ENCODE results near the gene ANXA6. TPM values are rescaled to one million over a fixed set of nuclear protein-coding genes. Genes with fewer than 3 reads are reported as not detected.

ANXA6 gene
- total and polyA plus RNA-seq, 9 of the 15 experiments (the other 6 are each of a cell fraction or from before 2014, with no cell fraction given) = 0.70 to 13.2 (median 8.3) TPM

DNA sequence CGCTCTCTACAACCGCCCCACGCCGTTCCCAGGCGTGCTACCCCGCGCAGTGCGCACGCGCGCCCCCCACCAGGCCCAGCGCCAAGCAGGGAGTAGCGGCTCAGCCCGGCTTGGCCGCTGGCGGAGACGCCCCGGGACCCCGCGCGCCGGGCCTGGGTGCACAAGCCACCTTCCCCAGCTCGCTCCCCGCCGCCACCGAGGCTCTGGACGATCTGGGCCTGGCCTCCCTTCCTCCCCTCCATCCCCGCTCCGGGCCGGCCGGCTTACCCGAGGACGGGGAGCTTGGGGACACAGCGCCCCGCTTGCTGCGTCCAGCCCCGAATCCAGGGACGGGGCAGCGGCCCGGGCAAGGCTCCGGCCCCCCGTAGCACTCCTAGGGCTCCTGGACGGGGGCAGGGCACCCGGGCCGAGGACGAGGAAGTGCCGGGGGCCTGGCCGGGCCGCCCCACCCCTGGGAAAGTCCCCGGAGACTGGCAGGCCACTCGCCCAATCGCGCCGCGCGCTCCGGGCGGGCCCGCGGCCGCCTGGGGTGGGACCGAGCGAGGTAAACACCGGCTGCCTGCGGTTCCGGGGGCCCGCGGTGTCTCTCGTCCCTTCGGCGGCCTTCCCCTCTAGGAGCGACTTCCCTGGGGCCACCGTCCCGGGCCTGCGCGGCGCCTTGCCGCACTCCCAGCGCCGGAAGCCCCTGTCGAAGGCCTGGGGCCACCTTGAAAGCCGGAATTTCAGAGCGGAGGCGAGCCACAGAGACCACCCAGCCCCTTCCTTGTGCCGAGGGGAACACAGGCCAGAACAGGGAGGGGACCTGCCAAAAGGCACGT lies 76.8 kb downstream of the ANXA6 start, which contains the start of gene TNIP1 (continued):
- TF ChIP-seq ZFX (CRISPR knock-in tag; IDR thresholded peaks at IDR 0.05) (peak; percentile 98), MYBL2 (IDR thresholded peaks at IDR 0.05; ENCODE audit: low read depth) (no peak), MYBL2 (CRISPR knock-in tag; IDR thresholded peaks at IDR 0.05; ENCODE audit: borderline replicate concordance) (no peak), NR2C2 (CRISPR knock-in tag; IDR thresholded peaks at IDR 0.05) (no peak), NR2C2 (tag; IDR thresholded peaks at IDR 0.05) (peak; percentile 40; the same call in 1 of the 2 replicates), KDM1A (IDR thresholded peaks at IDR 0.05) (no peak), ZBTB8A (IDR thresholded peaks at IDR 0.05; ENCODE audit: partially characterized antibody) (no peak), KLF1 (tag; IDR thresholded peaks at IDR 0.05) (peak; percentile 87), ZFP36 (IDR thresholded peaks at IDR 0.05; ENCODE audit: low read depth, low read length, partially characterized antibody) (no peak), HCFC1 (IDR thresholded peaks at IDR 0.05; ENCODE audit: low read depth, low read length) (peak; percentile 32; the same call in 1 of the 2 replicates), TFAM (CRISPR knock-in tag; conservative IDR thresholded peaks at IDR 0.05) (no peak), NEUROD1 (IDR thresholded peaks at IDR 0.05; ENCODE audit: borderline replicate concordance, low read depth, low read length, partially characterized antibody) (peak; percentile 25), NFIX (CRISPR knock-in tag; IDR thresholded peaks at IDR 0.05; ENCODE audit: low read depth) (peak; percentile 43; the same call in 1 of the 2 replicates), NRF1 (conservative IDR thresholded peaks at IDR 0.05 in 1 of 2, IDR thresholded peaks at IDR 0.05 in 1 of 2) (peak; percentile 93 to 94), POLR2G (IDR thresholded peaks at IDR 0.05; ENCODE audit: low read depth, low read length) (peak; percentile 94)
- TF ChIP-seq, protein P1, sequence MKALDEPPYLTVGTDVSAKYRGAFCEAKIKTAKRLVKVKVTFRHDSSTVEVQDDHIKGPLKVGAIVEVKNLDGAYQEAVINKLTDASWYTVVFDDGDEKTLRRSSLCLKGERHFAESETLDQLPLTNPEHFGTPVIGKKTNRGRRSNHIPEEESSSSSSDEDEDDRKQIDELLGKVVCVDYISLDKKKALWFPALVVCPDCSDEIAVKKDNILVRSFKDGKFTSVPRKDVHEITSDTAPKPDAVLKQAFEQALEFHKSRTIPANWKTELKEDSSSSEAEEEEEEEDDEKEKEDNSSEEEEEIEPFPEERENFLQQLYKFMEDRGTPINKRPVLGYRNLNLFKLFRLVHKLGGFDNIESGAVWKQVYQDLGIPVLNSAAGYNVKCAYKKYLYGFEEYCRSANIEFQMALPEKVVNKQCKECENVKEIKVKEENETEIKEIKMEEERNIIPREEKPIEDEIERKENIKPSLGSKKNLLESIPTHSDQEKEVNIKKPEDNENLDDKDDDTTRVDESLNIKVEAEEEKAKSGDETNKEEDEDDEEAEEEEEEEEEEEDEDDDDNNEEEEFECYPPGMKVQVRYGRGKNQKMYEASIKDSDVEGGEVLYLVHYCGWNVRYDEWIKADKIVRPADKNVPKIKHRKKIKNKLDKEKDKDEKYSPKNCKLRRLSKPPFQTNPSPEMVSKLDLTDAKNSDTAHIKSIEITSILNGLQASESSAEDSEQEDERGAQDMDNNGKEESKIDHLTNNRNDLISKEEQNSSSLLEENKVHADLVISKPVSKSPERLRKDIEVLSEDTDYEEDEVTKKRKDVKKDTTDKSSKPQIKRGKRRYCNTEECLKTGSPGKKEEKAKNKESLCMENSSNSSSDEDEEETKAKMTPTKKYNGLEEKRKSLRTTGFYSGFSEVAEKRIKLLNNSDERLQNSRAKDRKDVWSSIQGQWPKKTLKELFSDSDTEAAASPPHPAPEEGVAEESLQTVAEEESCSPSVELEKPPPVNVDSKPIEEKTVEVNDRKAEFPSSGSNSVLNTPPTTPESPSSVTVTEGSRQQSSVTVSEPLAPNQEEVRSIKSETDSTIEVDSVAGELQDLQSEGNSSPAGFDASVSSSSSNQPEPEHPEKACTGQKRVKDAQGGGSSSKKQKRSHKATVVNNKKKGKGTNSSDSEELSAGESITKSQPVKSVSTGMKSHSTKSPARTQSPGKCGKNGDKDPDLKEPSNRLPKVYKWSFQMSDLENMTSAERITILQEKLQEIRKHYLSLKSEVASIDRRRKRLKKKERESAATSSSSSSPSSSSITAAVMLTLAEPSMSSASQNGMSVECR (CRISPR knock-in tag; IDR thresholded peaks at IDR 0.05) = peak; percentile 88
- TF ChIP-seq, protein P2, sequence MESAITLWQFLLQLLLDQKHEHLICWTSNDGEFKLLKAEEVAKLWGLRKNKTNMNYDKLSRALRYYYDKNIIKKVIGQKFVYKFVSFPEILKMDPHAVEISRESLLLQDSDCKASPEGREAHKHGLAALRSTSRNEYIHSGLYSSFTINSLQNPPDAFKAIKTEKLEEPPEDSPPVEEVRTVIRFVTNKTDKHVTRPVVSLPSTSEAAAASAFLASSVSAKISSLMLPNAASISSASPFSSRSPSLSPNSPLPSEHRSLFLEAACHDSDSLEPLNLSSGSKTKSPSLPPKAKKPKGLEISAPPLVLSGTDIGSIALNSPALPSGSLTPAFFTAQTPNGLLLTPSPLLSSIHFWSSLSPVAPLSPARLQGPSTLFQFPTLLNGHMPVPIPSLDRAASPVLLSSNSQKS (CRISPR knock-in tag; IDR thresholded peaks at IDR 0.05) = no peak
- TF ChIP-seq, protein P3, sequence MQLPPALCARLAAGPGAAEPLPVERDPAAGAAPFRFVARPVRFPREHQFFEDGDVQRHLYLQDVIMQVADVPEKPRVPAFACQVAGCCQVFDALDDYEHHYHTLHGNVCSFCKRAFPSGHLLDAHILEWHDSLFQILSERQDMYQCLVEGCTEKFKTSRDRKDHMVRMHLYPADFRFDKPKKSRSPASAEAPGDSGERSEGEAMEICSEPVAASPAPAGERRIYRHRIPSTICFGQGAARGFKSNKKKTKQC (CRISPR knock-in tag; IDR thresholded peaks at IDR 0.05) = peak; percentile 55
- TF ChIP-seq, protein P4, sequence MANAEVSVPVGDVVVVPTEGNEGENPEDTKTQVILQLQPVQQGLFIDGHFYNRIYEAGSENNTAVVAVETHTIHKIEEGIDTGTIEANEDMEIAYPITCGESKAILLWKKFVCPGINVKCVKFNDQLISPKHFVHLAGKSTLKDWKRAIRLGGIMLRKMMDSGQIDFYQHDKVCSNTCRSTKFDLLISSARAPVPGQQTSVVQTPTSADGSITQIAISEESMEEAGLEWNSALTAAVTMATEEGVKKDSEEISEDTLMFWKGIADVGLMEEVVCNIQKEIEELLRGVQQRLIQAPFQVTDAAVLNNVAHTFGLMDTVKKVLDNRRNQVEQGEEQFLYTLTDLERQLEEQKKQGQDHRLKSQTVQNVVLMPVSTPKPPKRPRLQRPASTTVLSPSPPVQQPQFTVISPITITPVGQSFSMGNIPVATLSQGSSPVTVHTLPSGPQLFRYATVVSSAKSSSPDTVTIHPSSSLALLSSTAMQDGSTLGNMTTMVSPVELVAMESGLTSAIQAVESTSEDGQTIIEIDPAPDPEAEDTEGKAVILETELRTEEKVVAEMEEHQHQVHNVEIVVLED (CRISPR knock-in tag; IDR thresholded peaks at IDR 0.05) = peak; percentile 80
